Calu3 (cell line): ENCODE measurements around the gene LEF1. TPM values are rescaled to one million over a fixed set of nuclear protein-coding genes. Genes with fewer than 3 reads are reported as not detected.

ENCODE experiments used
- BruUV-seq: library from RNA; stranded (reverse); fragments of 400-500 nt; replicated peaks from 2 replicates; lab custom pipeline; 2021; lab: Mats Ljungman, UMichigan
- CTCF ChIA-PET: fragments of 300-600 bp; sonication (Branson Sonifier 250); formaldehyde crosslinking; loops from one replicate; lab custom pipeline; 2022; ENCODE audit warnings: antibody characterized with exemption; lab: Charles Lee
- DNase-seq: peaks from one replicate; pipeline ENCODE4 v3.0.0; 2022
- H3K27ac Mint-ChIP-seq: one replicate; pipeline ENCODE4 v1.8.0; 2022; ENCODE audit warnings: mixed read lengths; ENCODE audit not compliant: unreplicated experiment
- H3K27me3 Mint-ChIP-seq: one replicate; pipeline ENCODE4 v1.8.0; 2022; ENCODE audit warnings: mixed read lengths; ENCODE audit not compliant: unreplicated experiment
- H3K36me3 Mint-ChIP-seq: one replicate; pipeline ENCODE4 v1.8.0; 2022; ENCODE audit warnings: mild to moderate bottlenecking, moderate library complexity, mixed read lengths; ENCODE audit not compliant: insufficient read depth, unreplicated experiment
- H3K4me1 Mint-ChIP-seq: one replicate; pipeline ENCODE4 v1.8.0; 2022; ENCODE audit warnings: mild to moderate bottlenecking, low read depth, mixed read lengths; ENCODE audit not compliant: unreplicated experiment
- H3K4me3 Mint-ChIP-seq: one replicate; pipeline ENCODE4 v1.8.0; 2022; ENCODE audit warnings: mild to moderate bottlenecking, low read depth, moderate library complexity, mixed read lengths; ENCODE audit not compliant: unreplicated experiment
- H3K9me3 Mint-ChIP-seq: one replicate; pipeline ENCODE4 v1.8.0; 2022; ENCODE audit warnings: low read depth, mixed read lengths; ENCODE audit not compliant: unreplicated experiment
- intact Hi-C: fragments of 100-400 bp; cut with micrococcal nuclease; formaldehyde crosslinking; loops from one replicate; pipeline ENCODE4 v1.10.0; 2022; ENCODE audit not compliant: unreplicated experiment
- total RNA-seq: library from RNA; stranded (reverse); gene quantifications from 2 replicates; pipeline ENCODE4 v1.2.3, GENCODE V29; 2022
- TF ChIP-seq, protein P1 (sequence below): fragments of 200-600 bp; IDR thresholded peaks from one replicate; pipeline ENCODE4 v1.8.0; 2022; ENCODE audit warnings: antibody characterized with exemption; ENCODE audit not compliant: unreplicated experiment

LEF1 gene
- total RNA-seq, 1 experiment from 2014 or later, result not detected

DNA sequence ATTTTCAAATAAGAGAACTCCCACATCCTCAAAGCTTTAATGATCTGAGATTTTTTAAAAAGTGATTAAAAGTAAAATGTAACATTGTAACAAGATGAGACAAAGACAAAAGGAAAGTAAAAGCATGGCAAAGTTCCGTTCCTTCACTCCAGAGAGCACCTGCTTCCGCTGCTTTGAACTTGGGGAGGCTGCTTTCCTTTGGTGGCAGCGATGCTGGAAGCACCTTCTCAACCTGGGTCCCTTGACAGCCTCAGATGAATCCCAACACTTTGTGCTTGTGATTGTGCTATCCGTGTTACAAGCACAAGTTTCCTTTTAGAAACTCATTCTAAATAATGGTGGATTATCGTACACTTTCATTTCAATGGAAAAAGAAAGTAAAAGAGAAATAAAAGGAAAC is 119.3 kb downstream of the LEF1 start:
- no peak overlapping the region for H3K4me3 Mint-ChIP-seq
- H3K36me3 Mint-ChIP-seq, result no peaks in the 10 kb centered on the region
- no peaks in the 10 kb centered on the region for H3K27me3 Mint-ChIP-seq
- DNase-seq, result no peak
- intact Hi-C loops, result no loop called here
- H3K4me1 Mint-ChIP-seq, result peaks cover 9% of the 10 kb centered on the region
- CTCF ChIA-PET, result no interaction called here
- TF ChIP-seq, protein P1, sequence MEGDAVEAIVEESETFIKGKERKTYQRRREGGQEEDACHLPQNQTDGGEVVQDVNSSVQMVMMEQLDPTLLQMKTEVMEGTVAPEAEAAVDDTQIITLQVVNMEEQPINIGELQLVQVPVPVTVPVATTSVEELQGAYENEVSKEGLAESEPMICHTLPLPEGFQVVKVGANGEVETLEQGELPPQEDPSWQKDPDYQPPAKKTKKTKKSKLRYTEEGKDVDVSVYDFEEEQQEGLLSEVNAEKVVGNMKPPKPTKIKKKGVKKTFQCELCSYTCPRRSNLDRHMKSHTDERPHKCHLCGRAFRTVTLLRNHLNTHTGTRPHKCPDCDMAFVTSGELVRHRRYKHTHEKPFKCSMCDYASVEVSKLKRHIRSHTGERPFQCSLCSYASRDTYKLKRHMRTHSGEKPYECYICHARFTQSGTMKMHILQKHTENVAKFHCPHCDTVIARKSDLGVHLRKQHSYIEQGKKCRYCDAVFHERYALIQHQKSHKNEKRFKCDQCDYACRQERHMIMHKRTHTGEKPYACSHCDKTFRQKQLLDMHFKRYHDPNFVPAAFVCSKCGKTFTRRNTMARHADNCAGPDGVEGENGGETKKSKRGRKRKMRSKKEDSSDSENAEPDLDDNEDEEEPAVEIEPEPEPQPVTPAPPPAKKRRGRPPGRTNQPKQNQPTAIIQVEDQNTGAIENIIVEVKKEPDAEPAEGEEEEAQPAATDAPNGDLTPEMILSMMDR, result no peak
- BruUV-seq, result no TSS peak
- H3K27ac Mint-ChIP-seq, result no peak overlapping the region
- no peaks in the 10 kb centered on the region for H3K9me3 Mint-ChIP-seq

DNA sequence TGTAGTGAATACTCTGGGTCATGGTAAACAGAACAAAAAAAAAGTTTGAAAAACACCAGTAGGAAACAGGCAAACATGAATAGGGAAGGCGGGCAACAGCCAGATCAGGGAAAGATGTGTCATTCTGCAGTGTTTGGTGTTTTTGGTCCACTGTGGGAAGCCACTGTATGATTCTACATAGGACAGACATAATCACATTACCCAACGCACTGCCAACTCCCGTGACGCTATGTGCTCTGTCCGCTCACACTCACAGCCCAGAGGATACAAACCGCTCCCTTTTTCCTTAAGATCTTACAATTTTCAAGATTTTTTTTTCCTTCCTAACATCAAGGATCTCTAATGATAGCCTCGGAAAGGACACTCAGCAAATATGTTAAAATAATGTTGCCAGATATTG is 119.7 kb downstream of the LEF1 start:
- no TSS peak for BruUV-seq
- no peak for DNase-seq
- Mint-ChIP-seq H3K4me1 (peaks cover 9% of the 10 kb centered on the region), H3K27me3 (no peaks in the 10 kb centered on the region), H3K36me3 (no peaks in the 10 kb centered on the region), H3K4me3 (no peak overlapping the region), H3K27ac (no peak overlapping the region), H3K9me3 (no peaks in the 10 kb centered on the region)
- TF ChIP-seq, protein P1, result no peak
- intact Hi-C loops, result no loop called here
- CTCF ChIA-PET, result interaction anchor here (0.6 kb wide), 1 partner anchor 293 kb away, joined by 3 read pairs; no protein-coding TSS in a partner anchor

DNA sequence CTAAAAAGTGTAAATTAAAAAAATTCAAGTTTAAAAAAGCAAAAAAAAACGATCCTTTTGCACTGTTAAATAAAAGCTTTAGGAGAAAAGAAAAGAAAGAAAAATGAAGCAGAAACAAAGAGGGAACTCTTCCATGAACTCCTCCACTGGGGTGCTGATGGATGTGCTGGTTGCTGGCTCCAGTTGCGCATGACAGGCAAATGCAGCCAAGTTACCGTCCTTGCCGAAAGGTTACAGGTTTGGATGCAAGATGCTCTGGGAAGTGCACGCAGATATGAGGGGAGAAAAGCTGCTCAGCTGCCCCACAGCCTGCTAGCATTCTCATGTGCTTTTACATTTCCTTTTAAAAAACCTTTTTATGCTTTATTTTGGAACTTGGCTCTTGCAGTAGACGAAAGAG is 120.6 kb downstream of the LEF1 start:
- intact Hi-C loops, result no loop called here
- Mint-ChIP-seq H3K9me3 (no peaks in the 10 kb centered on the region), H3K27me3 (no peaks in the 10 kb centered on the region), H3K27ac (no peak overlapping the region), H3K36me3 (no peaks in the 10 kb centered on the region), H3K4me1 (peaks cover under 1% of the 10 kb centered on the region), H3K4me3 (no peak overlapping the region)
- CTCF ChIA-PET, result interaction anchor here (0.6 kb wide), 1 partner anchor 1648 kb away, joined by 3 read pairs; no protein-coding TSS in a partner anchor
- no TSS peak for BruUV-seq
- DNase-seq, result no peak
- TF ChIP-seq, protein P1, result no peak

DNA sequence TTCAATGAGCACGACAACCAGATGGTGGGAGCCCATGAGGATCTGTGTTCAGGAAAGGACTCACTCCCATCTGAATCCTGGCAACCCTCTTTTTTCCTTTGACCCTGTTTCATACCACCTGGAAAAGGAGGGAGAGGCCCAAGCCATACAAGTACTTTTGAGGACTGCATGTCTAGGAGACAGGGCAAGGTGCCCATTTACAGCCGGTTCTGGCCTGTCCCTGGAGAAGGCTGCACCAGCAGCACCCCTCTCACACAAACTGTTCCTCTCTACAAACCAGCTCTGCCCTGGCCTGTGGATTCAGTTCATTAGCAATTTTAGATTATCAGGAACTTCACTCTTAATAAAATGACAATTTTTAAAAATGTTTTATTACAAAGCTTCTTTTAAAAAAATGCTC is 121.5 kb downstream of the LEF1 start:
- H3K4me1 Mint-ChIP-seq, result no peaks in the 10 kb centered on the region
- H3K27ac Mint-ChIP-seq, result no peak overlapping the region
- intact Hi-C loops, result no loop called here
- no TSS peak for BruUV-seq
- TF ChIP-seq, protein P1, result no peak
- H3K9me3 Mint-ChIP-seq, result no peaks in the 10 kb centered on the region
- H3K27me3 Mint-ChIP-seq, result no peaks in the 10 kb centered on the region
- CTCF ChIA-PET, result no interaction called here
- no peak for DNase-seq
- no peak overlapping the region for H3K4me3 Mint-ChIP-seq
- no peaks in the 10 kb centered on the region for H3K36me3 Mint-ChIP-seq
